ENCODE measurements around the gene OPTC.
"Not testable (repeated sequence)": the region's sequence is repeated elsewhere in the genome, so short reads cannot be mapped to it uniquely, and the experiment has no call there.

Gene OPTC

GRCh38 chr1:203465948-203466347, 28.0 kb upstream of the OPTC start:
- peak; percentile 83 for DNase-seq

GRCh38 chr1:203466906-203467549, 26.9 kb upstream of the OPTC start:
- not testable (repeated sequence) for DNase-seq

- DNase-seq: no peak
Measured at GRCh38 chr1:203467550-203467921, 26.4 kb upstream of the OPTC start.

GRCh38 chr1:203468326-203468725, 25.6 kb upstream of the OPTC start:
- DNase-seq: no peak

GRCh38 chr1:203470240-203470639, 23.7 kb upstream of the OPTC start:
- DNase-seq: no peak

- no peak for DNase-seq
Measured at GRCh38 chr1:203471841-203472240, 22.1 kb upstream of the OPTC start.

- no peak for DNase-seq
Measured at GRCh38 chr1:203473281-203473680, 20.7 kb upstream of the OPTC start.

- no peak for DNase-seq
Measured at GRCh38 chr1:203473781-203474305, 20.1 kb upstream of the OPTC start.

- peak; percentile 63 for DNase-seq
Measured at GRCh38 chr1:203475012-203475981, 18.7 kb upstream of the OPTC start, which contains the start of gene PRELP. Gene PRELP, plus strand, starts transcription at chr1:203475806. Its CDS starts 7,379 bp downstream, at chr1:203483185.

GRCh38 chr1:203476216-203476814, 17.6 kb upstream of the OPTC start:
- DNase-seq: peak; percentile 50

GRCh38 chr1:203477748-203478147, 16.2 kb upstream of the OPTC start:
- no peak for DNase-seq

GRCh38 chr1:203478231-203478630, 15.7 kb upstream of the OPTC start:
- DNase-seq: no peak

- DNase-seq: peak; percentile 62
Measured at GRCh38 chr1:203478986-203479385, 15.0 kb upstream of the OPTC start.

GRCh38 chr1:203479646-203480045, 14.3 kb upstream of the OPTC start:
- no peak for DNase-seq

GRCh38 chr1:203480084-203480483, 13.9 kb upstream of the OPTC start:
- no peak for DNase-seq

GRCh38 chr1:203480525-203481084, 13.3 kb upstream of the OPTC start:
- DNase-seq: peak; percentile 58

- DNase-seq: no peak
Measured at GRCh38 chr1:203481196-203481595, 12.8 kb upstream of the OPTC start.

GRCh38 chr1:203486618-203487370, 7.2 kb upstream of the OPTC start:
- no peak for DNase-seq

- no peak for DNase-seq
Measured at GRCh38 chr1:203488539-203488938, 5.4 kb upstream of the OPTC start.

GRCh38 chr1:203490607-203491006, 3.3 kb upstream of the OPTC start:
- DNase-seq: no peak

GRCh38 chr1:203491664-203492063, 2.3 kb upstream of the OPTC start:
- DNase-seq: peak; percentile 82

- DNase-seq: no peak
Measured at GRCh38 chr1:203492082-203492747, 1.7 kb upstream of the OPTC start.
